Upper lobe of left lung (tissue), 6 donors: ENCODE results near the gene PCCA. TPM values are rescaled to one million over a fixed set of nuclear protein-coding genes. Genes with fewer than 3 reads are reported as not detected.

Source experiments
- ATAC-seq, 2 donors: fragments of 200-7000 bp; cut with Tn5 transposase; one replicate each; pipeline ENCODE4 v1.9.1; 2022; ENCODE audit warnings: mild to moderate bottlenecking in 2 of 2, moderate library complexity in 2 of 2; ENCODE audit not compliant: low FRiP score in 2 of 2
- DNase-seq, 2 donors: peaks; one replicate each; pipeline ENCODE4 v3.0.0-alpha.2; 2019 to 2020
- H3K27ac ChIP-seq, 4 donors: fragments of 200-600 bp; sonication (generic); one replicate each; pipeline ENCODE4 v1.5.1; 2016 to 2019
- H3K27me3 ChIP-seq, 4 donors: fragments of 200-600 bp; sonication (generic); one replicate each; pipeline ENCODE4 v1.5.1; 2017 to 2019
- H3K36me3 ChIP-seq, 4 donors: fragments of 200-600 bp; sonication (generic); one replicate each; pipeline ENCODE4 v1.5.1; 2016 to 2019
- H3K4me1 ChIP-seq, 4 donors: fragments of 200-600 bp; sonication (generic); one replicate each; pipeline ENCODE4 v1.5.1; 2018 to 2019
- H3K4me3 ChIP-seq, 4 donors: fragments of 200-600 bp; sonication (generic); one replicate each; pipeline ENCODE4 v1.5.1; 2017 to 2019; ENCODE audit warnings: mild to moderate bottlenecking in 2 of 4, moderate library complexity in 1 of 4
- H3K9me3 ChIP-seq, 4 donors: fragments of 200-600 bp; sonication (generic); one replicate each; pipeline ENCODE4 v1.5.1; 2018 to 2019
- CTCF ChIP-seq, 6 experiments: fragments of 450-650 bp in 4 of 6; fragments of 200-600 bp in 2 of 6; sonication (generic) in 2 of 6; IDR thresholded peaks; one replicate each; pipeline ENCODE4 v1.5.1; 2016 to 2019; ENCODE audit warnings: antibody characterized with exemption in 6 of 6
- EP300 ChIP-seq, 4 donors: sonication (generic); formaldehyde crosslinking; IDR thresholded peaks; one replicate each; pipeline ENCODE4 v1.5.1; 2017; ENCODE audit warnings: antibody characterized with exemption in 4 of 4, control low read depth in 2 of 4
- POLR2A ChIP-seq, 4 donors: fragments of 450-650 bp; IDR thresholded peaks; one replicate each; pipeline ENCODE4 v1.5.1; 2016 to 2017; ENCODE audit warnings: antibody characterized with exemption in 4 of 4, mild to moderate bottlenecking in 2 of 4
- POLR2AphosphoS5 ChIP-seq, 2 donors: sonication (generic); formaldehyde crosslinking; IDR thresholded peaks; one replicate each; pipeline ENCODE4 v1.5.1; 2017; ENCODE audit warnings: antibody characterized with exemption in 2 of 2
- WGBS, 2 donors: methylation state at CpG; one replicate each; pipeline ENCODE4 v1.1.5; 2017 to 2018; 5-methylcytosine and 5-hydroxymethylcytosine counted together
- total RNA-seq, 6 donors: library from RNA; depleted of rRNA in 4 of 6; stranded (reverse); fragments of >200 nt in 4 of 6; gene quantifications; one replicate each; pipeline versions ENCODE4 v1.1.0 to v1.2.1, GENCODE V29; 2016 to 2021
- donor health status: DM: no; HTN: no; CAD: no; lungs with moderate emphysema.
- donor health status: DM: no; HTN: yes; CAD: no; lungs with severe emphysema.

PCCA gene
- total RNA-seq, 6 donors from 2014 or later = 23.1 to 43.4 (median 30.0) TPM

- H3K4me1 ChIP-seq = no peaks in the 10 kb centered on the region
- 81 to 86% methylated on average over 27 of the region's 27 CpGs for WGBS, 2 donors
- H3K36me3 ChIP-seq = peaks cover 0 to 3% (median 0%) of the 10 kb centered on the region in 4 donors
- ATAC-seq = no peak
- no peaks in the 10 kb centered on the region for H3K9me3 ChIP-seq
- no peaks in the 10 kb centered on the region for H3K27me3 ChIP-seq
- DNase-seq = peak in 1 of 2 donors; percentile 70
- H3K27ac ChIP-seq = no peak overlapping the region
- H3K4me3 ChIP-seq = no peak overlapping the region
- TF ChIP-seq POLR2AphosphoS5 (IDR thresholded peaks at IDR 0.05) = no peak
- no peak for TF ChIP-seq CTCF (IDR thresholded peaks at IDR 0.05)
- no peak for TF ChIP-seq EP300 (IDR thresholded peaks at IDR 0.05)
- TF ChIP-seq POLR2A (IDR thresholded peaks at IDR 0.05) = no peak
Measured at GRCh38 chr13:100520936-100521850, 432.3 kb downstream of the PCCA start.

- DNase-seq = no peak
Measured at GRCh38 chr13:100521851-100522617, 433.1 kb downstream of the PCCA start.

GRCh38 chr13:100522618-100523309, 433.9 kb downstream of the PCCA start:
- no peak overlapping the region for H3K4me3 ChIP-seq
- H3K27ac ChIP-seq = no peak overlapping the region
- DNase-seq = no peak
- TF ChIP-seq CTCF (IDR thresholded peaks at IDR 0.05) = no peak
- TF ChIP-seq POLR2A (IDR thresholded peaks at IDR 0.05) = no peak
- TF ChIP-seq POLR2AphosphoS5 (IDR thresholded peaks at IDR 0.05) = no peak
- no peak for TF ChIP-seq EP300 (IDR thresholded peaks at IDR 0.05)
- peaks cover 0 to 12% (median 3%) of the 10 kb centered on the region in 4 donors for H3K36me3 ChIP-seq
- H3K4me1 ChIP-seq = no peaks in the 10 kb centered on the region
- no peaks in the 10 kb centered on the region for H3K27me3 ChIP-seq
- WGBS, 2 donors = 97 to 98% methylated on average over 9 of the region's 9 CpGs
- no peak for ATAC-seq
- no peaks in the 10 kb centered on the region for H3K9me3 ChIP-seq

More at GRCh38 chr13:100521851-100522617, 433.1 kb downstream of the PCCA start:
- no peak overlapping the region for H3K27ac ChIP-seq
- ATAC-seq = no peak
- no peaks in the 10 kb centered on the region for H3K9me3 ChIP-seq
- 77 to 84% methylated on average over 19 of the region's 19 CpGs for WGBS, 2 donors
- no peak overlapping the region for H3K4me3 ChIP-seq
- no peaks in the 10 kb centered on the region for H3K27me3 ChIP-seq
- H3K4me1 ChIP-seq = no peaks in the 10 kb centered on the region
- TF ChIP-seq EP300 (IDR thresholded peaks at IDR 0.05) (no peak), POLR2A (IDR thresholded peaks at IDR 0.05) (no peak), POLR2AphosphoS5 (IDR thresholded peaks at IDR 0.05) (no peak), CTCF (IDR thresholded peaks at IDR 0.05) (no peak)
- H3K36me3 ChIP-seq = peaks cover 0 to 6% (median 2%) of the 10 kb centered on the region in 4 donors

GRCh38 chr13:100523411-100523810, 434.5 kb downstream of the PCCA start:
- no peak overlapping the region for H3K27ac ChIP-seq
- no peak for TF ChIP-seq POLR2AphosphoS5 (IDR thresholded peaks at IDR 0.05)
- TF ChIP-seq EP300 (IDR thresholded peaks at IDR 0.05) = no peak
- no peak for TF ChIP-seq POLR2A (IDR thresholded peaks at IDR 0.05)
- TF ChIP-seq CTCF (IDR thresholded peaks at IDR 0.05) = no peak
- no peak overlapping the region for H3K4me3 ChIP-seq
- 91 to 93% methylated on average over 11 to 14 of the region's 14 CpGs for WGBS, 2 donors
- no peak for DNase-seq
- no peaks in the 10 kb centered on the region for H3K9me3 ChIP-seq
- ATAC-seq = no peak
- H3K36me3 ChIP-seq = peaks cover 0 to 13% (median 6%) of the 10 kb centered on the region in 4 donors
- H3K27me3 ChIP-seq = no peaks in the 10 kb centered on the region
- H3K4me1 ChIP-seq = no peaks in the 10 kb centered on the region
